GM19099 (cell line): ENCODE measurements around the gene SERPINB13.

Experiments
- POLR2A ChIP-seq: IDR thresholded peaks from 3 replicates; pipeline ENCODE4 v1.6.1; 2011; ENCODE audit warnings: low read depth; ENCODE audit not compliant: insufficient read length; ENCODE audit errors: extremely low read depth

SERPINB13 gene

GRCh38 chr18:63575681-63576080, 11.5 kb upstream of the SERPINB13 start:
- no peak for TF ChIP-seq POLR2A

- TF ChIP-seq POLR2A, result no peak
These were observed 8.7 kb upstream of the SERPINB13 start for GRCh38 chr18:63578357-63578958.

GRCh38 chr18:63579616-63580015, 7.5 kb upstream of the SERPINB13 start:
- no peak for TF ChIP-seq POLR2A

GRCh38 chr18:63585988-63586387, 1.2 kb upstream of the SERPINB13 start:
- no peak for TF ChIP-seq POLR2A

GRCh38 chr18:63586431-63586830, 712 bp upstream of the SERPINB13 start:
- no peak for TF ChIP-seq POLR2A

GRCh38 chr18:63588909-63589308, 1.8 kb downstream of the SERPINB13 start:
- TF ChIP-seq POLR2A, result no peak

GRCh38 chr18:63590373-63590772, 3.2 kb downstream of the SERPINB13 start:
- no peak for TF ChIP-seq POLR2A

- TF ChIP-seq POLR2A, result no peak
These were observed 4.0 kb downstream of the SERPINB13 start for GRCh38 chr18:63590966-63591695.

- TF ChIP-seq POLR2A, result no peak
These were observed 4.6 kb downstream of the SERPINB13 start for GRCh38 chr18:63591725-63592124.

- TF ChIP-seq POLR2A, result no peak
These were observed 5.3 kb downstream of the SERPINB13 start for GRCh38 chr18:63592471-63592870.

- TF ChIP-seq POLR2A, result no peak
These were observed 9.8 kb downstream of the SERPINB13 start for GRCh38 chr18:63596964-63597363.

GRCh38 chr18:63603355-63603754, 16.2 kb downstream of the SERPINB13 start:
- no peak for TF ChIP-seq POLR2A

- no peak for TF ChIP-seq POLR2A
These were observed 16.6 kb downstream of the SERPINB13 start for GRCh38 chr18:63603772-63604171.

GRCh38 chr18:63604791-63605567, 17.8 kb downstream of the SERPINB13 start:
- no peak for TF ChIP-seq POLR2A

- TF ChIP-seq POLR2A, result no peak
These were observed 19.4 kb downstream of the SERPINB13 start for GRCh38 chr18:63606526-63606925.

- no peak for TF ChIP-seq POLR2A
These were observed 26.3 kb downstream of the SERPINB13 start for GRCh38 chr18:63613420-63613819.
